ENCODE data around the gene TMEM121.

The TMEM121 gene

GRCh38 chr14:105480807-105481801 is 45.3 kb upstream of the TMEM121 start:
- Histone ChIP-seq H3K27ac (ENCODE audit: low read length) (no peak overlapping the region), H3K4me3 (ENCODE audit: low read length) (peak overlapping the region; percentile 75), H3K79me2 (ENCODE audit: low read length) (no peaks in the 10 kb centered on the region), H4K20me1 (ENCODE audit: insufficient read depth, low read length) (no peaks in the 10 kb centered on the region), H3K9ac (ENCODE audit: low read length) (peak overlapping the region; percentile 69), H3K4me2 (ENCODE audit: low read length) (peak overlapping the region; percentile 93), H3K27me3 (ENCODE audit: low read depth, low read length) (peaks cover 19% of the 10 kb centered on the region), H2AFZ (ENCODE audit: low read depth, low read length) (peak overlapping the region; percentile 69; the same call in 1 of the 2 replicates), H3K36me3 (replicated peaks; ENCODE audit: low read depth, low read length) (no peaks in the 10 kb centered on the region), H3K9me3 (ENCODE audit: insufficient read depth, low read length) (no peaks in the 10 kb centered on the region), H3K4me1 (ENCODE audit: low read length) (peaks cover 19% of the 10 kb centered on the region)
- TF ChIP-seq EZH2phosphoT487 (IDR thresholded peaks at IDR 0.05; ENCODE audit: low read depth) = no peak
- TF ChIP-seq, protein P1, sequence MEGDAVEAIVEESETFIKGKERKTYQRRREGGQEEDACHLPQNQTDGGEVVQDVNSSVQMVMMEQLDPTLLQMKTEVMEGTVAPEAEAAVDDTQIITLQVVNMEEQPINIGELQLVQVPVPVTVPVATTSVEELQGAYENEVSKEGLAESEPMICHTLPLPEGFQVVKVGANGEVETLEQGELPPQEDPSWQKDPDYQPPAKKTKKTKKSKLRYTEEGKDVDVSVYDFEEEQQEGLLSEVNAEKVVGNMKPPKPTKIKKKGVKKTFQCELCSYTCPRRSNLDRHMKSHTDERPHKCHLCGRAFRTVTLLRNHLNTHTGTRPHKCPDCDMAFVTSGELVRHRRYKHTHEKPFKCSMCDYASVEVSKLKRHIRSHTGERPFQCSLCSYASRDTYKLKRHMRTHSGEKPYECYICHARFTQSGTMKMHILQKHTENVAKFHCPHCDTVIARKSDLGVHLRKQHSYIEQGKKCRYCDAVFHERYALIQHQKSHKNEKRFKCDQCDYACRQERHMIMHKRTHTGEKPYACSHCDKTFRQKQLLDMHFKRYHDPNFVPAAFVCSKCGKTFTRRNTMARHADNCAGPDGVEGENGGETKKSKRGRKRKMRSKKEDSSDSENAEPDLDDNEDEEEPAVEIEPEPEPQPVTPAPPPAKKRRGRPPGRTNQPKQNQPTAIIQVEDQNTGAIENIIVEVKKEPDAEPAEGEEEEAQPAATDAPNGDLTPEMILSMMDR (IDR thresholded peaks at IDR 0.05; ENCODE audit: low read depth, low read length) = peak; percentile 90

GRCh38 chr14:105481886-105482457 is 44.4 kb upstream of the TMEM121 start:
- Histone ChIP-seq H3K27me3 (ENCODE audit: low read depth, low read length) (peaks cover 25% of the 10 kb centered on the region), H3K4me3 (ENCODE audit: low read length) (peak overlapping the region; percentile 75), H4K20me1 (ENCODE audit: insufficient read depth, low read length) (no peaks in the 10 kb centered on the region), H2AFZ (ENCODE audit: low read depth, low read length) (no peak overlapping the region), H3K4me1 (ENCODE audit: low read length) (peaks cover 26% of the 10 kb centered on the region), H3K9me3 (ENCODE audit: insufficient read depth, low read length) (no peaks in the 10 kb centered on the region), H3K79me2 (ENCODE audit: low read length) (no peaks in the 10 kb centered on the region), H3K36me3 (replicated peaks; ENCODE audit: low read depth, low read length) (no peaks in the 10 kb centered on the region), H3K9ac (ENCODE audit: low read length) (peak overlapping the region; percentile 26; the same call in 1 of the 2 replicates), H3K4me2 (ENCODE audit: low read length) (peak overlapping the region; percentile 93), H3K27ac (ENCODE audit: low read length) (no peak overlapping the region)
- TF ChIP-seq EZH2phosphoT487 (IDR thresholded peaks at IDR 0.05; ENCODE audit: low read depth) = no peak
- TF ChIP-seq, protein P1 (IDR thresholded peaks at IDR 0.05; ENCODE audit: low read depth, low read length) = peak; percentile 18

DNA sequence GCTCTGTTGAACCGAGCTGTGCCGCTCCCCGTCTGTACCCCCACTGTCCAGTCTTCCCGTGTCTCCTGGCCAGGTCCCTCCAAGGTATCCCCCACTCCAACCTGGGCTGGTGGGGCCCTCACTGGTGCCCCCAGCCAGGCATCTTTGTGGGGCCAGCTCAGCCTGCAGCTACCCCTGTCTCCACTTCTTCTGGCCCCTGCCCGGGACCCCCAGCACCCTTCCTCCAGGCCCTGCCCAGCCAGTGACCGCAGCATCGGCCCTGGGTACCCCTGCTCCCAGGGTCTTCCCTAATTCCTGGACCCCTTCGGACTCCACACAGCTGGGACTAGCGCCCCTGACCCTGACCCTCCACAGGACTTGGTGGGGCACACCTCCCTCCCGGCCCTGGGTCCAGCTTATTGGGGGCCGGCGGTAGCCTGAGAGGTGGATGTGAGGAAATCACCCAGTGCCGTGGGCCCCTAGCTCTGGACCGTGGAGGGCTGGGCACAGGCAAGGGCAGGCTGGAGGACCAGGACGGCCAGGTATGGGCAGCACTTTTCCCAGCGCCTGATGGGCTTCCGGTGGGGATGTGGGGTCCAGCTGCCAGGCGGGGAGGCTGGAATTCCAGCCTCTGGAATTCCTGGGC is 43.8 kb upstream of the TMEM121 start:
- Histone ChIP-seq H3K27ac (ENCODE audit: low read length) (no peak overlapping the region), H3K27me3 (ENCODE audit: low read depth, low read length) (peaks cover 25% of the 10 kb centered on the region)

More for the DNA sequence above, 43.8 kb upstream of the TMEM121 start:
- Histone ChIP-seq H3K4me3 (ENCODE audit: low read length) (no peak overlapping the region), H3K9me3 (ENCODE audit: insufficient read depth, low read length) (no peaks in the 10 kb centered on the region), H3K4me1 (ENCODE audit: low read length) (peaks cover 26% of the 10 kb centered on the region), H2AFZ (ENCODE audit: low read depth, low read length) (no peak overlapping the region), H3K36me3 (replicated peaks; ENCODE audit: low read depth, low read length) (no peaks in the 10 kb centered on the region), H4K20me1 (ENCODE audit: insufficient read depth, low read length) (no peaks in the 10 kb centered on the region), H3K9ac (ENCODE audit: low read length) (no peak overlapping the region), H3K4me2 (ENCODE audit: low read length) (0 out of 2 replicates have a peak overlapping the region, but pooled peaks have one; percentile 93), H3K79me2 (ENCODE audit: low read length) (no peaks in the 10 kb centered on the region; the same call in 1 of the 2 replicates)
- no peak for TF ChIP-seq EZH2phosphoT487 (IDR thresholded peaks at IDR 0.05; ENCODE audit: low read depth)
- TF ChIP-seq, protein P1 (IDR thresholded peaks at IDR 0.05; ENCODE audit: low read depth, low read length) = no peak

Data from OCI-LY3 (cell line).